Ramos (cell line): ENCODE results near the gene GPR17.

Experiments used
- in situ Hi-C: fragments of 300-500 bp; cut with MboI; formaldehyde crosslinking; loops from one replicate; pipeline ENCODE4 v1.14.3; 2022; ENCODE audit warnings: low sequenced_read_pairs; ENCODE audit not compliant: unreplicated experiment

The GPR17 gene

DNA sequence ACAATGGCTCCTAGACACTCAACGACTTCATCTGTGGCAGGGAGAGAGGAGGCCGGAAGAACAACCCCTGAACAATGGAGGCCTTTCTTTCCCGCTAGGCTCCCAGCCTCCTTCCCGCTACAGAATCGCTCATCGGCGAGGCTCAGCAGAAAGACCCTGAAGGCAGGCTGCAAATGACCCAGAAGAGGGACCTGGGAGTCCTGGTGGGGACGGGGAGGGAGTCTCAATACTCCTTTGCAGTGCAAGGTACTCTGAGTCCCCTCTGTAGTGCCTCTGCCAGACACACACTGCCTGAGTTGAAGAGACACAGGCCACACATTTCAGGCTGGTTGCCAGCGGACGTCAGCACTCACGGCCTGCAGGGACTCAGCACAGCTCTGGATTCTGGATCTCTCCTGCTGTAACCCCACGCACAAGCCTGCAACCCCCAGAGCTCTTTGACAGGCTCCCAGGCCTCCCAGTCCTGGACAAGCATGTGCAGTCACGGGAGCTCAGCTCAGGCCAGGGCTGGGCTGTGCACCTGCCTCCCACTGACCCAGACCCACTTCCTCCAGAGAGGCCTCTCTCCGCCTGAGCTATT is 6.1 kb downstream of the GPR17 start:
- in situ Hi-C loops: loop anchor here (5.0 kb wide), 1 partner anchor 70 kb away; no protein-coding TSS in a partner anchor

DNA sequence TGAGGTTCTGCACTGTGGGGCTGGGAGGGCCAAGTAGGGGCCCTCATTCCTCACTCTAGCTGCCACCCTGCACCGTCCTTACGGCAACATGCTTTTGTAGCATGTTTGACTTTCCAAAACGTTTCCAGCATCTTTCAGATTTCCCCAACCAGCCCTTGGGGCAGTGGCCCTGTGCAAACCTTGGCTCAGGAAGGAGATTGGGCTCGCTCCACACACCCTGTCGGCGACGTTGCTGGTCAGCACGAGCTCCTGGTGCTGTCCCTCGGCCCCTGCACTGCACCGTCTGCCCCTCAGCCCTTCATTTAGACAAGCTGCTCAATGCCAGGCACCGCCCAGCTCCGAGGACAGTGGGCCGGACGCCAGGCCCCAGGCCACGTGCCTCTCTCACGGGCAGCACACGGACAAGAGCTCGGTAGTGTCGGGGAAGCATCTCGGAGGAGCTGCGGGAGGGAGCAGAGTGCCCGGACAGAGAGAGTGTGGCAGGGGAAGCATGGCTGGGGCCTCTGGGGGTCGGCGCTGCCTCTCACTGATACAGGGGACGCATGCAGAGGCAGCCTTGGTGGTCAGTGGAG is 6.9 kb downstream of the GPR17 start:
- in situ Hi-C loops: loop anchor here (5.0 kb wide), 1 partner anchor 71 kb away; no protein-coding TSS in a partner anchor

DNA sequence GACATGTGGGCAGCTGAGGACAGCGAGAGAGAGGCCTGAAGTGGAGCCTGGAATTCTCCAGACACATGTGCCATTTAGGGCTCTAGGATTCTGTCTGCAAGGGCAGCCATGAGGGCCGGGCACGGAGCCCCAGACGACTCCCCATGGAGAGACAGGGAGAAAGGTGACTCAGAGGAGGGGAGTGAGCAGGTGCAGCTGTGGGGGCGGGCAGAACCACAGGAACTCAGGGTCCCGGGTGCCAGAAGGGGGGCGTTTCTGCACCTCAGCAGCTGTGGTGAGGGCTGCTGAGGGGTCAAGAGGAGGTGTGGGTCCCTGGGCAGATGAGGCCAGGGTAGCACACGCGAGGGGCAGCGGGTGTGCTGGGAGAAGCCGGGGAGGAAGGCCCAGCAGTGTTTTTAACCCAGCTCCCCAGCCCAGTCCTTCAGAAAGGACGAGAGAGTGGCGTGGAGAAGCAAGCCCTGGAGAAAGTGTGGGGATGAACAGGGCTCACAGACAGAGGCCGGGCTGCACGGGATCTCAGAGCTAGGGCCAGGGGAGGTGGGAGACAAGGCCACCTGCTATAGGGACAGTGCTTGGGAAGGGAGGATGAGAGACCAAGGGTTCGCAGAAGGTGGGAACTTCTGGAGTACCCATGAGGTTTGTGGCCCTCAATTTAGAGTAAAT is 7.6 kb downstream of the GPR17 start:
- in situ Hi-C loops: loop anchor here (5.0 kb wide), 1 partner anchor 71 kb away; no protein-coding TSS in a partner anchor

DNA sequence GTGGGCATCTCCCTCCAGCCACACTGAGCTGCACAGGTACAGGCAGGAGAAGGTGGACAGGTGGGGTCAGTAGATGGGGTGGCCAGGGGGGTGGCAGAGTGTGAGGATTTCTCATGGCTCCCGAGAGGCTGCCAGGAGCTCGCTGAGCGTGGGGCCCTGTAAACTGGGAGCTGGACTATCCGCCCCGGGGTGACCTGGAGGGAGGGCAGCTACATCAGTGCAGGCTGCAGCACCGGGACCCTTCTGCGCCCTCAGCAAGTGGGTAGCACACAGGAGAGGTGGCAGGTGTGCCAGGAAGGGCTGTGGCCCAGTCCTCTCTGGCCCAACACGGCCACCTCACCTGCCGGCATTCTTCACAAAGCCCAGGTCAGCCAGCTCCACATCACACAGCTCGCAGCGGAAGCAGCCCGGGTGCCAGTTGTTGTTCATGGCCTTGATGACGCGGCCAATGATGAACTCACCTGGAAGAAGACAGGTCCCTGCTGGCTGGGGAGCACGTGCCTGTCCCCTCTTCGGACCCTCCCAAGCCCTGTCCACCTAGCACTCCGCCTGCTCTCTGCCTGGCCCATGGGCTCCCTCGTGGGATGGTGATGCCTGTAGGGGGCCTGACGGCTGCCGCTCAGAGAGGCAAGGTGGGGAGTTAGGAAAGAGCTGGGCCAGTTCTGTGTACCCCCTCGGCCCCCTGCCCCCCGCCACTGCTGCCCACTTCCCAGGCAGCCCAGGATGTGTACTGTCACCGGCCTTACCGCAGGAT is 8.3 kb downstream of the GPR17 start:
- in situ Hi-C loops: loop anchor here (5.0 kb wide), 1 partner anchor 72 kb away; no protein-coding TSS in a partner anchor

DNA sequence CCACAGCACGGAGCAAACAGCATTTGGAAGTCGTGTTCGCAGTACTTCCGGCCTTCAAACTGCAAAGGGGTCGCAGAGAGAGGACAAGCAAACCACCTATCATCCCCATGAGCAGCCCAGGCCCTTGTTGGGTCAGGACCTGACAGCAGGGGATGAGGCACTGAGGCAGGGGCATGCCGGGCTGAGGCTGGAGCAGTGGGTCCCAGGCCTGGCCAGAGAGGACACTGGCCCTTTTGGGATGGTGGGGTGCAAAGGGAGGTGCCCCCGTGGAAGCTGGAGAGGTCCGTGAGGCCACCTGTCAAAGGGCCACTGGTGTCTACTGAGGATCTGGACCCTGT is 8.9 kb downstream of the GPR17 start:
- in situ Hi-C loops: loop anchor here (5.0 kb wide), 1 partner anchor 73 kb away; no protein-coding TSS in a partner anchor

DNA sequence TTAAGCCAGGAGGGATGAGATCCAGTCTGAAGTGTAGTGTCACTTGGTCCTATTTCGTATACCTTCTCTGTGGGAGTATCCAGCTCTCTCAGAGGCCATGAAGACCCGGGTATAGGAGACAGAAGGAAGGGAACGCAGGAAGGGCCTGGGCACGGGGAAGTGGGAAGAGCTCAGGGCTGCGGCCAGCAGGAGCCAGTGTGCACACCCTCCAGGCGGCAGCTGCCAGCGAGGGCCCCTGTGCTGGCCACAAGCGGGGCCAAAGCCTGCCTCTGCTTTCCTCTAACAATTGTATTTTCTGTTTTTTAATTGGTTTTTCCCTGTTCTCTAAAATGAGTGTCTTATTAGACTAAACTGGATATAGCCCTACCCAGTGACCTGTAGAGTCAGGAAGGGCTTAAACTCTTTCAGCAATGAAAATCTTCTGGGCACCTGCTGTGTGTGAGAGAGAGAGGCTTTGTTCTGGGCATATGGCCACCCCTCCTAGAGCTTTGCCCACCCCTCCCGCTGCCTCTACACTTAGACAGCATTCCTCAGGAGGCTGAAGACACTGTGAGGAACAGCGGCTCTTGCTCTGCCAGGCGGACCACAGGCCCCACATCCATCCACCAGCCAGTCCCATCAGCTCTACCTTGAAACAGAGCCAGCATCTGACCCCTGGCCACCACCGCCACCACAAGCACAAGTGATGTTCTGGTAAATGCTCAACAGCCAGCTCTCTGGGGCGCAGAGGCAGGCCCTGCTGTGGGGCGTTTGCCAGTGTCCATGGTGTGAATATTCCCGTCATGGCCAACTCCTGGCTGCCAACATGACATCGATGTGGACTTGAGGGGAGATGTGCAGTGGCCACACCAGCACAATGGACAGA is 9.5 kb downstream of the GPR17 start:
- in situ Hi-C loops: no loop called here

DNA sequence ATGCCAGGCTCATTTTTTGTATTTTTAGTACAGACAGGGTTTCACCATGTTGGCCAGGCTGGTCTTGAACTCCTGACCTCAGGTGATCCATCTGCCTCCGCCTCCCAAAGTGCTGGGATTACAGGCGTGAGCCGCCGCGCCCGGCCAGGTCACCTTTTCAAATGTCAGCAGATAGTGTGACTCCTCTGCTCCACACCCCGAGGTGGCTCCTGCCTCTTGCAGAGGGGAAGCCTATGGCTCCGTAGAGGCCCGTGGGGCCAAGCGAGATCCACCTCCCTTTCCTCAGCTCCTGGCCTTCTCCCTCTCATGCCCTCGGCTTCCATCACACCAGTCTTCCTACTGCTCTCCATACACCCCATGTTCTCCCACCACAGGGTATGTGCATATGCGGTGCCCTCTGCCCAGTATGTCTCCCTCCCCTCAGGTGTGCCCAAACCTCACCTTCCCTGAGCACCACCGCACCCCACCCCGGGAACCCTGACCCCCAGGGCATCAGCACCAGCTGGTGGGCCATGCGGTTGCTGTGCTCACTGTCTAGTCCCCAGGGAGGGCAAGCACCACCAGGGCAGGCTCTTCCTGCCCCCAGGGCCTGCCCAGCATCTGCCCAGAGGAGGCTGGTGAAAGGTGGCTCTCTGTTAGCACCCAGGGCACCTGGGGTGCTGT is 10.7 kb downstream of the GPR17 start:
- in situ Hi-C loops: no loop called here

DNA sequence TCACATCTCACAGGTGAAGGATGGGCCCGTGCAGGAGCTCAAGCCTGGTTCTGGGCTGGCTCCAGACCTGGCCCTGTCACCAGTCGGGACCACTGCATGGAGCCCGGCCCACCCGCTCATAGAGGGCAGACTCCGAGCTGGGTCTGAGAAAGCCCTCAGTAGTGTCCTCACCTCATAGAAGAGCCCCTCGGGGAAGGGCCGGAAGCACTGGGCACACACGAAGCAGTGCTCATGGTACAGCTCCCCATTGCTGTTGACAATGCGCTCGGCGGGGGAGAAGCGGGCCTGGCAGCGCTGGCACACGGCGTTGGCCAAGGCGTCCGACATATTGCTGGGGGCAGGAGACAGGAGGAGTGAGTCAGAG is 11.3 kb downstream of the GPR17 start:
- in situ Hi-C loops: no loop called here

DNA sequence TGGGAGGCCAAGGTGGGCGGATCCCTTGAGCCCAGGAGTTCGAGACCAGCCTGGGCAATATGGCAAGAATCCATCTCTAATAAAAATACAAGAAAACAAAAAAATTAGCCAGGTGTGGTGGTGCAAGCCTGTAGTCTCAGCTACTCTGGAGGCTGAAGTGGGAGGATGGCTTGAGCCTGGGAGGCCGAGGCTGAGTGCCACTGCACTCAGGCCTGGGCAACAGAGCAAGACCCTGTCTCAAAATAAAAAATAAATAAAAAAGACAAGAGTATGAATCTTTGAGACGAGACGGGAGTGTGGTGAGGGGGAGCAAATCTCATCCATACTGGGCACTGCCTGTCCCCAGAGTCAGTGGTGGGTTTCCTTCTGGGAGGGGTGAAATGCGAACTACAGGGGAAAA is 12.2 kb downstream of the GPR17 start:
- in situ Hi-C loops: no loop called here

DNA sequence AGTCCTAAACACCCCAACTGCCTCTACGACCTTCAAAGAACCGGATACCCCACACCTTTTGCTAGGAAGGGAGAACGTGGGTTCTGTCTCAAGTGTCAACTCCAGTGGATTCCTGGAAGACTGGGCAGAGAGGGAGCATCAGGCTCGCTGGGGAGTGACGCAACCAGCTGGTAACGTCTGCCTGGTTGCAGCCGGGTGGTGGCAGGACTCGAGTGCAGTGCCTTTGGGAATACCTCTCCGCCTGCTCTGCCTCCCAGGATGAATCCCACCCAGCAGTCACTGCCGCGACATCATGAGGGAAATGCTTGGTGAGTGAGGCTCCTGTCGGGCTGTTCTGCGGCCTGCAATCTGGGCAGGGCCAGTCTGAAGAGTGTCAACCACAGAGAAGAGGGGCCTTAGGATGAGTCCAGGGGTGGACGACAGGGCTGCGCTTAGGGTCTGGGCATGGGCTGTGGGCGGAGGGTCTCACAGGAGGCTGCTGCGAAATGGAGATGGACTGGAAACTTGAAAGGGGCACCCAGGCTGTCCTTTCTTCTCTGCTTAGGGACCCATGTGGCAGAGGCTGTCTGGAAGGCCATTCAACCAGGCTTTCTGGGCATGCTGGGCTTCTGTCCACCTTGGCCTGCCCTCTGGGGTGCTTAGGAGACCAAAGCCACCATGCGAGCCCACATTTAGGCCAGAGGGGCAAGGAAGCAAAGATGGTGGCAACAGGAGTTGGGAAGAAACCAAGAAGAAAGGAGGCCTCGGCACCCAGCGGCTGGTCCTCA is 12.9 kb downstream of the GPR17 start:
- in situ Hi-C loops: no loop called here

DNA sequence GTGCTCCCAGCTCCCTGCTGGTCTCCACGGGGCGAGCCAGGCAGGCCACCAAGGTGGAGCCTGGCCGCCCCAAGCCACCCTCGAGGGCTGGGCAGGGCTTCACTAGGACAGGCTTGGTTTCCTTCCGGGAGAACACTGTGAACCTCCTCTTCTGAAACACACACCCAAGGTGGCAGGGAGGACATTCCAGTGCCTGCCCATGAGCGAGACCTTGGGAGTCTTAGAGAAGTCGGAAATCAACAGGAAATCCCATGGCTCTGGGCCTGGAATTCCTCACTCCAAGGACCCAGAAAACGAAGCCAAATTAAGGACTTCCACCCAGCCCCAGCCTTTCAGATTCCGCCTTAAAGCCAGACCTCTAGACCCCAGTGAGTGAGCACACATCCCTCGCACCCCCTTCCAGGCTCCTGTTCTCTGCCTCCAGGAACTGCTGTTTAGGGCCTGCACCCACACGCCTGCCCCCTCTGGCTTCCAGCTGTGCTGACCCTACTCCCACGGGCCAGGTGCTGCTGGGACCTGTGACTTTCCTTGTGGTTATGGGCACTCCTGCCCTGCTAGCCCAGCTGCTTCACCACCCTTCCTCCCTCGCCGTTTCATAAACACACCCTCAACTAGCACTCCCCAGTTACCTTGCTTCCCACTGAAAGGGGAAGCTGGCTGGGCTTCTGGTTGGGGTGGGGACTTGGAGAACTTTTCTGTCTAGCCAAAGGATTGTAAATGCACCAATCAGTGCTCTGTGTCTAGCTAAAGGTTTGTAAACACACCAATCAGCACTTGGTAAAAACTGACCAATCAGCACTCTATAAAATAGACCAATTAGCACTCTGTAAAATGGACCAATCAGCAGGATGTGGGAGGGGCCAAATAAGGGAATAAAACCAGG is 13.7 kb downstream of the GPR17 start:
- in situ Hi-C loops: no loop called here

DNA sequence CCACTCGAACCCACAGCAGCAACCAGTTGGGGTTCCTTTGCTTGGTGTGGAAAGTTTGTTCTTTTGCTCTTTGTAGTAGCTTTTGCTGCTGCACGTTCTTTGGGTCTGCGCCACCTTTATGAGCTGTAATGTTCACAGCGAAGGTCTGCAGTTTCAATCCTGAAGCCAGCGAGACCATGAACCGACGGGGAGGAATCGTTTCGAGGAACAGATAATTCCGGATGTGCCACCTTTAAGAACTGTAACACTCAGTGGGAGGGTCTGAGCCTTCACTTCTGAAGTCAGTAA is 14.3 kb downstream of the GPR17 start:
- in situ Hi-C loops: no loop called here

DNA sequence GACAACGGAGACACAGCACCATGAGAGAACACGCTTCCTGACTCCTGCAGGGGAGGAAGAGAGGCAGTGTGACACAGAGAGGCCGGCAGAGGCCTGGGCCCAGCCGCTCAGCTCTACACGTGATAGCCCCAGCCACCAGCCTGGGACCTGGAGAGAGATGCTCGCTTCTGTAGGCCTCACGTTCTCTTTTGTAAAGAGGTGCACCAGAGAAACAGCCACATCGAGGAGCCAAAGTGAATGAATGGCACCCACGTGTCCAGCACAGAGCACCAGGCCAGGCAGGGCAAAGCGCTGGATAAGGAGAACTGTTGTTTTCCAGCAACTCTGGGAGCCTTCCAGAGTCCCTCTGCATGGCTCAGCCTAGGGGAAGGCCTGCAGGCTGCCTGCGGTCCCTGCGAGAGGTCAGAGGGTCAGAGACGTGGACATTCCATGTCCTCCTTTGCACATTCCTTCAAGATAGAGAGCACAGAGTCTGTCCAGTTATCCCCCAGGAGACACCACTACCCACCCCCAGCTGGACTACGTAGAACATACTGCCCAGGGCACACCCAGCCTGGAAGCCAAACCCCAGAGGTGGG is 15.2 kb downstream of the GPR17 start:
- in situ Hi-C loops: no loop called here

DNA sequence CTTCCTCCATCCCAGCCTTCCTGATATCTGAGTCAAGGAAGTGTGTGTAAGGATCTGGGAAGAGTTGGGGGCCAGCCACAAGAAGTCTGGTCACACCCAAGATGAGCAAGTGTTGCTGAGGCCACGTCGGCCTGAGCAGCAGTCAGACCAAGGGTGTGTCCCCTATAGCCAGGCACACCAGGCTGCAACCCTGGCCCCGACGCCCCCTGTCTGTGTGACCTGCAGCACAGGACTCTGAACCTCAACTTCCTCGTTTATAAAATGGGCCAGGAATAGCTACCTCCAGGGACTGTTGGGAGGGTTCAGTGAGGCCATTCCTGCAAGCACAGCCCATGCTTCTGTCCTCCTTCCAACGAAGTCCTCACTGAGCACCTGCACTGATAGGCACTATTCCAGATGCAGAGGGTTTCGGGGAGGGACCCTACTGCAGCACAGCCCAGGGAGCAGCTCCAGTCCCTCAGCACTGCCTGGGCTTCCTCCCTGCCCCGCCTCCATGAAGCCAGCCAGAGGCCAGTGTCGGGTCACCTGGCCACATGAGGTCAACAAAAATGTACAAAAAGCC is 16.1 kb downstream of the GPR17 start:
- in situ Hi-C loops: no loop called here

DNA sequence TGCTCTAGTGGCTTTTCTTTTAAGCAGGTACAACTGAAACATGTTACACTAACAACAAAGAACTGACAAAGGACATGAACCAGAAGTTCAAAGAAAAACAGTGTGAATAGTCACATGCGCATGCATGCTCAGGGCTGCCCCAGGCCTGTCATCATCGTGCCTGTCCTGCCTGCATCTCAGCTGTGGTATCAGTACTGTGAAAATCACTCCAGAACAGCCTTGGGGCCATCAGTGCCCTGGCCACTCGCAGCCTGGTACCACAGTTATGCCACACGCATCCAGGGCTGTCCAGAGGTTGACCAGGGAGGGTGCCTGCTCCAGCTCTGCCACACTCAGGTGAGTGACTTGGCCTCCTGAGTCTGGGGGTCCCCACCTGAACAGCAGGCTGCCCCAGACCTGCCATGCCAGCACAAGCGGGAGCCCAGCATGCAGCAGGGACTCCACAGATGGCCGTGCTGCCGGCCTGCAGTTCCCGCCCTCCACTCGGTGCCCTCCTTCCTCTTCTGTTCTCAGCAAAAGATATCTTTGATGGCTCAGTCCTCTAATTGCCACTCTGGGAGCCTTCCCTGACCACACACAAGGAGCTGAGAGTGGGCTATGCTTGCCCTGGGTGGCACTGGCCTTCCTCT is 17.1 kb downstream of the GPR17 start:
- in situ Hi-C loops: no loop called here

DNA sequence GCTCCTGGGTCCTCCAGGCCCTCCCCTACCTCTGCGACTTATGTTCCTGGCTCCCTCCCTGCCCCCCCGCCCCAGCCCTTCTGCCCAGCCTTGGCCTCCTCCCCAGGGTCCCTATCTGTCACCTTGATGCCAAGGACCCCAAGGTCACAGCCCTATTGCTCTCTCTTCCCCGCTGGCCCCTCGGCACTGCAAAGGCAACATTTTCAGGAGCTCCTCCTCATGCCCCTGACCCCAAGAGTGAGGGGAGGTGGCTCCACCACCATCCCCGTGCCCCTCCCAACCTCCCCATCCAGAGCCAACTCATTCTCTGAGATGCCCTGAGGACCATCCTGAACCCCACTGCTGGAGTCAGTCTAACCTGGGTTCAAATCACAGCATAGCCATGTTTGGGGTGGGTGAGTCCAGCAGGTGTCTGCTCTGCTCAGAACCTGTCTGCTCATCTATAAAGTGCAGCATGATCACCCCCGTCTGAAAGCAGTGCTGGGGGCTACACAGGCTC is 17.7 kb downstream of the GPR17 start:
- in situ Hi-C loops: no loop called here
